Measurements from ENCODE around the gene SLC16A14. TPM values are rescaled to one million over a fixed set of nuclear protein-coding genes. Genes with fewer than 3 reads are reported as not detected.
"Not testable (repeated sequence)": the region's sequence is repeated elsewhere in the genome, so short reads cannot be mapped to it uniquely, and the experiment has no call there.

SLC16A14 gene, protein sequence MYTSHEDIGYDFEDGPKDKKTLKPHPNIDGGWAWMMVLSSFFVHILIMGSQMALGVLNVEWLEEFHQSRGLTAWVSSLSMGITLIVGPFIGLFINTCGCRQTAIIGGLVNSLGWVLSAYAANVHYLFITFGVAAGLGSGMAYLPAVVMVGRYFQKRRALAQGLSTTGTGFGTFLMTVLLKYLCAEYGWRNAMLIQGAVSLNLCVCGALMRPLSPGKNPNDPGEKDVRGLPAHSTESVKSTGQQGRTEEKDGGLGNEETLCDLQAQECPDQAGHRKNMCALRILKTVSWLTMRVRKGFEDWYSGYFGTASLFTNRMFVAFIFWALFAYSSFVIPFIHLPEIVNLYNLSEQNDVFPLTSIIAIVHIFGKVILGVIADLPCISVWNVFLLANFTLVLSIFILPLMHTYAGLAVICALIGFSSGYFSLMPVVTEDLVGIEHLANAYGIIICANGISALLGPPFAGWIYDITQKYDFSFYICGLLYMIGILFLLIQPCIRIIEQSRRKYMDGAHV
- 6.6 TPM for total RNA-seq
- 1.5 TPM for polyA plus RNA-seq (ENCODE audit: insufficient read depth, low read depth, low replicate concordance)
- long read RNA-seq, donor 1, partial matches to known transcripts, result 0 of 1 reads
- long read RNA-seq, donor 1, other reads (novel, unspliced or antisense), result 0 of 1 reads
- long read RNA-seq, donor 2, partial matches to known transcripts, result 0 of 1 reads
- long read RNA-seq, donor 2, other reads (novel, unspliced or antisense), result 0 of 1 reads
- long read RNA-seq, donor 3, full-length matches to known transcripts, result 2 of 2 reads
- long read RNA-seq, donor 3, partial matches to known transcripts, result 0 of 2 reads
- long read RNA-seq, donor 3, other reads (novel, unspliced or antisense), result 0 of 2 reads
- long read RNA-seq, donor 4, full-length matches to known transcripts, result 2 of 2 reads
- long read RNA-seq, donor 4, partial matches to known transcripts, result 0 of 2 reads
- long read RNA-seq, donor 4, other reads (novel, unspliced or antisense), result 0 of 2 reads
- long read RNA-seq, donor 5, result 0 reads
- long read RNA-seq, donor 6, full-length matches to known transcripts, result 2 of 2 reads
- long read RNA-seq, donor 6, partial matches to known transcripts, result 0 of 2 reads
- long read RNA-seq, donor 6, other reads (novel, unspliced or antisense), result 0 of 2 reads
- long read RNA-seq, donor 7, partial matches to known transcripts, result 1 of 4 reads
- long read RNA-seq, donor 7, other reads (novel, unspliced or antisense), result 3 of 4 reads
- long read RNA-seq, donor 8, full-length matches to known transcripts, result 2 of 2 reads
- long read RNA-seq, donor 8, partial matches to known transcripts, result 0 of 2 reads
- long read RNA-seq, donor 8, other reads (novel, unspliced or antisense), result 0 of 2 reads
- long read RNA-seq, donor 9, full-length matches to known transcripts, result 1 of 1 reads
- long read RNA-seq, donor 9, partial matches to known transcripts, result 0 of 1 reads
- long read RNA-seq, donor 9, other reads (novel, unspliced or antisense), result 0 of 1 reads
- long read RNA-seq, donor 10, full-length matches to known transcripts, result 2 of 2 reads
- long read RNA-seq, donor 10, partial matches to known transcripts, result 0 of 2 reads
- long read RNA-seq, donor 10, other reads (novel, unspliced or antisense), result 0 of 2 reads

DNA sequence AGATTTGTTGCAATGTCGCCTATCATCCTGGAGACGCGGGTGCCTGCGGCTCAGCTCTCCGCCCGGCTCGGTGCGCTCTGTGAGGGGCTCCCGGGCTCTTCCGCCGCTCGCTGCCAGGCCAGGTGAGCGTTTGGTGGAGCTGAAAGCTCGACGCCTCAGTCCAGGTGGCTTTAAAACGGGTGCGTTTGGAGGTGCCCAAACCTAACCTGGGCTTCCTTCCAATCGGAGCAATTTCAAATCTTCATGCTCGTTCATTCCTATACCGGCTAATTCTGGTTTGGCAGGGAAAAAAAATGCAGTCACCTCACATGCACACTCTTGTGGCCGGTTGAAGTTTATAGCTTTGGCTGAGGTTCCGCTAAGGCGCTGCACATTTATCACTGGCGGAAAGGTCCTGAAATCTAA lies at the start of gene SLC16A14:
SLC16A14 (minus strand) TSS at position 274 of the 405 bp plus-strand sequence. CDS start 9,572 bp downstream, outside the sequence.
- TF ChIP-seq, protein P1, sequence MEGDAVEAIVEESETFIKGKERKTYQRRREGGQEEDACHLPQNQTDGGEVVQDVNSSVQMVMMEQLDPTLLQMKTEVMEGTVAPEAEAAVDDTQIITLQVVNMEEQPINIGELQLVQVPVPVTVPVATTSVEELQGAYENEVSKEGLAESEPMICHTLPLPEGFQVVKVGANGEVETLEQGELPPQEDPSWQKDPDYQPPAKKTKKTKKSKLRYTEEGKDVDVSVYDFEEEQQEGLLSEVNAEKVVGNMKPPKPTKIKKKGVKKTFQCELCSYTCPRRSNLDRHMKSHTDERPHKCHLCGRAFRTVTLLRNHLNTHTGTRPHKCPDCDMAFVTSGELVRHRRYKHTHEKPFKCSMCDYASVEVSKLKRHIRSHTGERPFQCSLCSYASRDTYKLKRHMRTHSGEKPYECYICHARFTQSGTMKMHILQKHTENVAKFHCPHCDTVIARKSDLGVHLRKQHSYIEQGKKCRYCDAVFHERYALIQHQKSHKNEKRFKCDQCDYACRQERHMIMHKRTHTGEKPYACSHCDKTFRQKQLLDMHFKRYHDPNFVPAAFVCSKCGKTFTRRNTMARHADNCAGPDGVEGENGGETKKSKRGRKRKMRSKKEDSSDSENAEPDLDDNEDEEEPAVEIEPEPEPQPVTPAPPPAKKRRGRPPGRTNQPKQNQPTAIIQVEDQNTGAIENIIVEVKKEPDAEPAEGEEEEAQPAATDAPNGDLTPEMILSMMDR (IDR thresholded peaks at IDR 0.05; ENCODE audit: borderline replicate concordance, extremely low read depth, insufficient read depth), result peak; percentile 42
- H3K4me1 ChIP-seq (ENCODE audit: control insufficient read depth in 2 of 3, insufficient read depth in 2 of 3, low read depth in 1 of 3, low read length in 3 of 3), result peaks cover 0 to 4% (median 0%) of the 10 kb centered on the region in 3 donors
- H3K9ac ChIP-seq (ENCODE audit: low read length in 3 of 3), result peak within 1 kb of the TSS; percentile 17 to 67 (median 46)
- peak within 1 kb of the TSS; percentile 46 to 62 (median 46) for H3K4me3 ChIP-seq (ENCODE audit: low read length in 3 of 3)
- intact Hi-C loops (cut with DNase I), result no loop called here
- H3K27ac ChIP-seq (ENCODE audit: low read depth in 2 of 2, low read length in 2 of 2), result peak within 1 kb of the TSS; percentile 23 to 35
- DNase-seq, result peak in 4 of 5 donors; percentile 56 to 92 (median 82)
- no peak for FAIRE-seq
- H3K36me3 ChIP-seq (ENCODE audit: control insufficient read depth in 2 of 3, insufficient read depth in 3 of 3, low read length in 3 of 3), result no peaks in the 10 kb centered on the region
- H3K9me3 ChIP-seq (ENCODE audit: control insufficient read depth in 2 of 3, insufficient read depth in 1 of 3, low read length in 3 of 3), result no peaks in the 10 kb centered on the region
- no peaks in the 10 kb centered on the region for H3K27me3 ChIP-seq (ENCODE audit: control insufficient read depth, insufficient read depth, low read length)

DNA sequence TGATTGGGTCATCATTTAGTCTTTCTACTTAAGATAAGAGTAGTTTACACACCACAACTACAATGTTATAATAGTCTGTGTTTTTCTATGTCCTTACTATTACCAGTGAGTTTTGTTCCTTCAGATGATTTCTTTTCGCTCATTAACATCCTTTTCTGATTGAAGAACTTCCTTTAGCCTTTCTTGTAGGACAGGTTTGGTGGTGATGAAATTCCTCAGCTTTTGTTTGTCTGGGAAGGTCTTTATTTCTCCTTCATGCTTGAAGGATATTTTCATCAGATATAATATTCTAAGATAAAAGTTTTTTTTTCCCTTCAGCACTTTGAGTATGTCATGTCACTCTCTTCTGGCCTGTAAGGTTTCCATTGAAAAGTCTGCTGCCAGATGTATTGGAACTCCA lies 38.0 kb upstream of the SLC16A14 start:
- DNase-seq (no peak), FAIRE-seq (no peak)
- intact Hi-C loops (cut with DNase I), result no loop called here
- H3K9me3 ChIP-seq (ENCODE audit: control insufficient read depth in 2 of 3, insufficient read depth in 1 of 3, low read length in 3 of 3), result no peaks in the 10 kb centered on the region
- no peak overlapping the region for H3K4me3 ChIP-seq (ENCODE audit: low read length in 3 of 3)
- no peaks in the 10 kb centered on the region for H3K4me1 ChIP-seq (ENCODE audit: control insufficient read depth in 2 of 3, insufficient read depth in 2 of 3, low read depth in 1 of 3, low read length in 3 of 3)
- TF ChIP-seq, protein P1 (IDR thresholded peaks at IDR 0.05; ENCODE audit: borderline replicate concordance, extremely low read depth, insufficient read depth), result no peak
- no peak overlapping the region for H3K27ac ChIP-seq (ENCODE audit: low read depth in 2 of 2, low read length in 2 of 2)
- H3K9ac ChIP-seq (ENCODE audit: low read length in 3 of 3), result no peak overlapping the region
- no peaks in the 10 kb centered on the region for H3K27me3 ChIP-seq (ENCODE audit: control insufficient read depth, insufficient read depth, low read length)
- H3K36me3 ChIP-seq (ENCODE audit: control insufficient read depth in 2 of 3, insufficient read depth in 3 of 3, low read length in 3 of 3), result no peaks in the 10 kb centered on the region

DNA sequence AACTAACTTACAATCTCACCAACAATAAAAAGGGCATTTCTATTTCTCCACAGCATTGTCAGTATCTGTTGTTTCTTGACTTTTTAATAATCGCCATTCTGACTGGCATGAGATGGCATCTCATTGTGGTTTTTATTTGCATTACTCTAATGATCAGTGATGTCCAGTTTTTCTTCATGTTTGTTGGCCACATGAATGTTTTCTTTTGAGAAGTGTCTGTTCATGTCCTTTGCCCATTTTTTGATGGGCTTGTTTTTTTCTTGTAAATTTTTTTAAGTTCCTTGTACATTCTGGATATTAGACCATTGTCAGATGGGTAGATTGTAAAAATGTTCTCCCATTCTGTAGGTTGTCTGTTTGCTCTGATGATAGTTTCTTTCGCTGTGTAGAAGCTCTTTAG lies 33.2 kb upstream of the SLC16A14 start:
- H3K4me1 ChIP-seq (ENCODE audit: control insufficient read depth in 2 of 3, insufficient read depth in 2 of 3, low read depth in 1 of 3, low read length in 3 of 3); H3K36me3 ChIP-seq (ENCODE audit: control insufficient read depth in 2 of 3, insufficient read depth in 3 of 3, low read length in 3 of 3); H3K4me3 ChIP-seq (ENCODE audit: low read length in 3 of 3); H3K9me3 ChIP-seq (ENCODE audit: control insufficient read depth in 2 of 3, insufficient read depth in 1 of 3, low read length in 3 of 3); intact Hi-C loops (cut with DNase I); FAIRE-seq; H3K27ac ChIP-seq (ENCODE audit: low read depth in 2 of 2, low read length in 2 of 2); H3K9ac ChIP-seq (ENCODE audit: low read length in 3 of 3); DNase-seq; H3K27me3 ChIP-seq (ENCODE audit: control insufficient read depth, insufficient read depth, low read length): not testable (repeated sequence)
